HUDEP-2 (cell line): Measurements from ENCODE around the gene RSRC1.
"Not testable (repeated sequence)": the region's sequence is repeated elsewhere in the genome, so short reads cannot be mapped to it uniquely, and the experiment has no call there.

ENCODE experiments used
- DNase-seq, 76 experiments: peaks; one replicate each; lab custom pipeline; 2025; ENCODE audit not compliant: unreplicated experiment in 76 of 76; lab: John Stamatoyannopoulos, UW

Gene RSRC1

GRCh38 chr3:158121295-158121694 lies 11.4 kb downstream of the RSRC1 start:
- no peak for DNase-seq

DNA sequence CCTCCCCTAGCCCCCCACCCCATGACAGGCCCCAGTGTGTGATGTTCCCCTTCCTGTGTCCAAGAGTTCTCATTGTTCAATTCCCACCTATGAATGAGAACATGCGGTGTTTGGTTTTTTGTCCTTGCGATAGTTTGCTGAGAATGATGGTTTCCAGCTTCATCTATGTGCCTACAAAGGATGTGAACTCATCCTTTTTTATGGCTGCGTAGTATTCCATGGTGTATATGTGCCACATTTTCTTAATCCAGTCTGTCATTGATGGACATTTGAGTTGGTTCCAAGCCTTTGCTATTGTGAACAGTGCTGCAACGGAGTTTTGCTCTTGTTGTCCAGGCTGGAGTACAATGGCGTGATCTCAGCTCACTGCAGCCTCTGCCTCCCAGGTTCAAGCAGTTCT lies 12.8 kb downstream of the RSRC1 start:
- not testable (repeated sequence) for DNase-seq

- DNase-seq: peak in 1 of 76 experiments; percentile 16
Measured at GRCh38 chr3:158127250-158128219, 17.6 kb downstream of the RSRC1 start.

- no peak for DNase-seq
Measured at GRCh38 chr3:158128755-158129154, 18.9 kb downstream of the RSRC1 start.

GRCh38 chr3:158134363-158134762 lies 24.5 kb downstream of the RSRC1 start:
- DNase-seq: no peak

DNA sequence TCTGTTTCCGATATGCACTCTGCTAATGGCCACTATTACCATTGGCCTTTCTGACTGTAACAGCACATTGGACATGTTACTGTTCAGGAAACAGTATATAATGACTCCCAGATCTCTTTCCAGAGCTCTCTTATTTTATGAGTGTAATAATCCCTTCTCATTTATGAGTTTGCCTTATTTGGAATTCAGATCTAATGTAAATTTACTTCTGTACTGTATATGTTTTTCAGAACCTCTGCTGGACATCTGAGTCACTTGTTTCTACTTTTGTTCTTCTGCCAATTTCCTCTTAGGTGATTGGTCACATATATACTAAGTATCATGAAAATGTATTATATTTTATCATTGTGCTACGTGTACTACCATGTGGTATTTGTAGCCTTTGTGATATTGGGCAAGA lies 30.5 kb downstream of the RSRC1 start:
- no peak for DNase-seq

DNA sequence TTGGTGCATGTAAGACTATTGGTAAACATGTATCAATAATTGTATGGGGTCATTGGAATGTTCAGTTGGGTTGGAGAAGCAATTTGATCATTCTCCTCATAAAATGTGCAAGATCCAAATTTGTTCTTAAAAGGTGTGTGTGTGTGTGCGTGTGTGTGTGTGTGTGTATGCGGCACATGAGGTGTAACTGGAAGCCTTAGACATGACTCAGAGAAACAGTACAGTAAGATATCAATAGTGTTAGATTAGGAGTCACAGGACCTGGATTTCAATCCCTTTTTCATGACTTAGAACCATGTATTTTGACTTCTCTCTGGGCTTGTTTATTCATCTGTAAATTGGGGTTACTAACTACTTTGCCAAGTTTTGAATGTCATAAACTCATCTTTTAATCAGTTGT lies 38.3 kb downstream of the RSRC1 start:
- DNase-seq: peak in 1 of 76 experiments; percentile 7

DNA sequence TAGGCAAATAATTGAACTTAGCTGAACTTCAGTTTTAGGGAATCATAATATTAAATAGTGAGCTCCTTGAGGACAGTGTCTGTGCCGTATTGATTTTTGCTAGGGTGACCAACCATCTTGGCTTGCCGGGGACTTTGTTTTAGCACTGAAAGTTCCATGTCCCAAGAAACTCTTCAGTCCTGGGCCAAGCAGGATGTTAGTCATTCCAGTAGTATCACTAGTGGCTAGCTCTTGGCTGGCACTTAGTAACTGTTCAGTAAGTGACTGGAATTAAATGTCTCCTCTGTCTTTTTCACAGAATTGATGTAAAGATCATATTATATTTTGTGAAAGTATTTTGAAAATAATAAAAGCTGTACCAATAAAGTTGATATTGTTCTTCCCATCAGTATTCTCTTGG lies 42.3 kb downstream of the RSRC1 start:
- no peak for DNase-seq

GRCh38 chr3:158158969-158159368 lies 49.1 kb downstream of the RSRC1 start:
- DNase-seq: peak in 1 of 76 experiments; percentile 7

- peak in 60 of 76 experiments; percentile 2 to 92 (median 52) for DNase-seq
Measured at GRCh38 chr3:158159714-158160113, 49.8 kb downstream of the RSRC1 start.

- DNase-seq: peak in 7 of 76 experiments; percentile 1 to 49 (median 9)
Measured at GRCh38 chr3:158160958-158161357, 51.1 kb downstream of the RSRC1 start.

GRCh38 chr3:158165141-158165655 lies 55.3 kb downstream of the RSRC1 start:
- no peak for DNase-seq

GRCh38 chr3:158165730-158166129 lies 55.8 kb downstream of the RSRC1 start:
- DNase-seq: no peak

GRCh38 chr3:158166223-158166622 lies 56.3 kb downstream of the RSRC1 start:
- DNase-seq: no peak

DNA sequence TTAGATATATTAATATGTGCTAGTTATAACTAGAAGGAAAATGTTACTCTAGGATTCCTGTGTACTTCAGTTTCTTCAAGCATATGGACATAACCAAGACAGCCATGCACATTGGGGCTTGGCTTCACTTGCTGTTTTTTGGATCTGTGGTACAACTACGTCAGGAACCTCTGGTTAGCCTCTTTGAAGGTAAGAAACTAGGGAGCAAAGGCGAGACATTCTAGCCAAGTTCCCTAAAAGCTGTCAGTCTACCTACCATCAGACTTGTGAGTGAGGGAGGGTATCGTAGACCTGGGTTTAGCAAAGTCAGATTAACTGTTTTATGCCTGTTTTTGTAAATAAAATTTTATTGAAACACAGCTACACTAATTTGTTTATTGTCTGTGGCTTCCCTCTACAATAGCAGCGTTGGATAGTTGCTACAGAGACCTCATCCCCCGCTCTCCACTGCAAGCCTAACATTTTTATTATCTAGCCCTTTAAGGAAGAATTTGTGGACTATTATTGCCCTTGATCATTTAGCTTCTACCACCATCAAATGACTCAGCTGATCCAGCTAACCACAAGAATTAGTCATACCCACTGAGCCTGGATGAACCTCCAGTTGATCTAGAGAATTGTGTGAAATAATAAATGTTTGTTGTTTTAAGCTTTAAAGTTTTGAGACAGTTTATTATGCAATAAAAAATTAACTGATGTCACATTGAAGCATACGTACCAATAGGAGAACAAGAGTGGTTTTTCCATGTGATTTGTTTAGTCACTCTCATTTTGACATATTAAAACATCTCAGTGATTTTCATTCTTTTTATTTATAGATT lies 58.1 kb downstream of the RSRC1 start:
- peak in 52 of 76 experiments; percentile 1 to 82 (median 52) for DNase-seq

GRCh38 chr3:158169091-158169491 lies 59.2 kb downstream of the RSRC1 start:
- DNase-seq: no peak

DNA sequence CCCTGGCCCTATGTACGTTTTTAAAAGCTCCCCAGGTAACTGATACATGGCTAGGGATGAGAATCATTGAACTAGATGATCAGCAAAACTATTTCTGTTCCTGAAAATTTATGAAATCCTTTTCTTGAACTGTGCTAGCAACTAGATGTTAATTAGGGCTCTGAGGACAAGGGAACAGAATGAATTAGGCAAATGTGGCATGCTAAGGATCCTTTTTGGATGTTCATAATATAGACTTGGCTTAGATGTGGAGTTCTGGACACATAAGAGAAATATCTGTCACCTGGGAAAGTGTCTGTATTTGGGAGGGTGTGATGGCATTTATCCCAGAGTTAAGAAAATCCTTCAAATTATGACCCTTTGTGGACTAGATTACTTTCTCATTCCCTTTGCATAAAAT lies 71.2 kb downstream of the RSRC1 start:
- DNase-seq: no peak

DNA sequence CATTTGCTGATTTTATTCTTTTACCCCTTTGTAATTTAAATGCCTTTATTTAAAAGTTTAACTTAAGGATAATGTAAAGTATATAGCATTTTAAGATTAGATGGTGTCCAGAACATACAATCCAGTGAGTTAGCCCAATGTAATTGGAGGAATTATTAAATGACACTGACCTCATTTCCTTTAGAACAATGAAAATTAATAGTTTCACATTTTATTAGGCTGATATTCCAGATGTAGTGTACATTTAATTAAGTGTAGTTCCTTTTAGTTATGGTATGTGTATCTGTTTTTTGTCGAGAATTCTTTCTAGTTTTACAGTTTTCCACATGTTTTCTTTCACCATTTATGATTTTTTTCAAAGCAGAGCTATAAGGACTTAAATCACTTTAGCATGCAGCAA lies 75.8 kb downstream of the RSRC1 start:
- no peak for DNase-seq

DNA sequence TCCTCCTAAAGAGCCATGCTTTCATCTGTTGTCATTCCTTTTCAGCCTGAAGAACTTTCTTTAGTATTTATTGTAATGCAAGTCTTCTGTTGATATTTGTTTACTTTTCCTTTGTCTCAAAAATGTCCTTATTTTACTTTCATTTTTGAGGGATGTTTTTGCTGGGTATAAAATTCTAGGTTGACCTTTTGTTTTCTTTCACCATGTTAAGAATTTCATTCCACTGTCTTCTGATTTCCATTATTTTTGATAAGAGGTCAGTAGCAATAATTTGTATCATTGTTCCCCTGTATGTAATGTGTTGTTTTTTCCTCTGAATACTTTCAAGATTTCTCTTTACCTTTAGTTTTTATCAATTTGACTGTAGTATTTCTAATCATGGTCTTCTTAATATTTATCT lies 91.1 kb downstream of the RSRC1 start:
- no peak for DNase-seq

- DNase-seq: no peak
Measured at GRCh38 chr3:158205324-158205723, 95.4 kb downstream of the RSRC1 start.

DNA sequence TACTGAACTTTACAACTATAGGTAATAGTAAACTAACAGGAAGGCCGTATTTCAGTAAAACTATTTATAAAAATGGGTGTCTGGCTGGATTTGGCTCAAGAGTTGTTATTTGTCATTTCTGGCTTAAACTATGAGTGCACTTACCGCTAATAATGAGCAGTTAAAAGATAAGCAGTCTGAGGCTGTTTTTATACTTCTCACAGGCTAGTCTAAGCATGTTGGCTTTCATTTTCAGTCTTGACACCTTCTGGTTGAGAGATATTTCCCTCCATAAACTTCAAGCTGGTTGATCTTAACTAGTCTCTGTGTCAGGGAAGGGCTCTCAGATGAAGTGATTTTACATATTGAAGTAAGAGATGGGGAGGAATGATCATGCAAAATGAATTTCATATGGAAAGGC lies 96.1 kb downstream of the RSRC1 start:
- DNase-seq: no peak
